Endothelial cell (in vitro differentiated cells): ENCODE measurements around the gene SAMD5. TPM values are rescaled to one million over a fixed set of nuclear protein-coding genes. Genes with fewer than 3 reads are reported as not detected.
"Not testable (repeated sequence)": the region's sequence is repeated elsewhere in the genome, so short reads cannot be mapped to it uniquely, and the experiment has no call there.

Experiments used
- DNase-seq: peaks from one replicate; pipeline ENCODE4 v3.0.0; 2021; ENCODE audit warnings: low spot score
- H3K27ac Mint-ChIP-seq: one replicate; pipeline ENCODE4 v1.8.0; 2021; ENCODE audit warnings: mixed read lengths, inconsistent platforms; ENCODE audit not compliant: unreplicated experiment
- H3K27me3 Mint-ChIP-seq: one replicate; pipeline ENCODE4 v1.8.0; 2021; ENCODE audit warnings: mild to moderate bottlenecking, moderate library complexity, mixed read lengths, inconsistent platforms; ENCODE audit not compliant: unreplicated experiment
- H3K36me3 Mint-ChIP-seq: one replicate; pipeline ENCODE4 v1.8.0; 2021; ENCODE audit warnings: mild to moderate bottlenecking, low read depth, mixed read lengths, inconsistent platforms; ENCODE audit not compliant: unreplicated experiment
- H3K4me1 Mint-ChIP-seq: one replicate; pipeline ENCODE4 v1.8.0; 2021; ENCODE audit warnings: mild to moderate bottlenecking, mixed read lengths, inconsistent platforms; ENCODE audit not compliant: unreplicated experiment
- H3K4me3 Mint-ChIP-seq: one replicate; pipeline ENCODE4 v1.8.0; 2021; ENCODE audit warnings: mild to moderate bottlenecking, mixed read lengths, inconsistent platforms; ENCODE audit not compliant: unreplicated experiment
- H3K9me3 Mint-ChIP-seq: one replicate; pipeline ENCODE4 v1.8.0; 2021; ENCODE audit warnings: mixed read lengths, inconsistent platforms; ENCODE audit not compliant: unreplicated experiment
- total RNA-seq: library from RNA; stranded (reverse); fragmentation: NEBNext Ultra II Directional; extraction: Animal tissue kit (Norgen Biotek cat#: 25700); gene quantifications from one replicate; pipeline ENCODE4 v1.2.1, GENCODE V29; 2021; ENCODE audit not compliant: unreplicated experiment
- TF ChIP-seq, protein P1 (sequence below): fragments of 200-600 bp; sonication (generic); IDR thresholded peaks from one replicate; pipeline ENCODE4 v1.5.0; 2021; ENCODE audit warnings: antibody characterized with exemption; ENCODE audit not compliant: unreplicated experiment

Gene SAMD5
- total RNA-seq, 1 donor from 2014 or later, result 4.7 TPM

DNA sequence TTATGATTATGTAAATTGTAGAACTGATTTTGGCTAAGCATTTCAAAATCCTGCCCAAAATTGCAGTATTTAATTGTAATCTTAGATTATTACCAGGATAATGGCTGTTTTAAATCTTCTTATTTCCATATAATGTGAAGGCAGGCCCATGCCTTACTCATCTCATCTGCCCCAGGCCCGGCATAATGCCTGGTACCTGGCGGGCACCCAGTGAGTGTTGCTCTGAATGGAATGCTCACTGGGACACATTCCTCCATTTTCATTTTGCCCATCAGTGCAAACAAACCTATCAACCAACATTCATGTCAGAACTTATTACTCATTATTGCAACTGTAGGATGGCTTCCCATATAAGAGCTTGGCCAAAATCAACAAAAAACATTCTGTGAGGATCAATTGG lies 22.8 kb downstream of the SAMD5 start:
- Mint-ChIP-seq H3K4me3 (no peak overlapping the region), H3K9me3 (no peaks in the 10 kb centered on the region), H3K4me1 (peaks cover 3% of the 10 kb centered on the region), H3K27me3 (peaks cover 2% of the 10 kb centered on the region), H3K36me3 (no peaks in the 10 kb centered on the region), H3K27ac (no peak overlapping the region)
- TF ChIP-seq, protein P1, sequence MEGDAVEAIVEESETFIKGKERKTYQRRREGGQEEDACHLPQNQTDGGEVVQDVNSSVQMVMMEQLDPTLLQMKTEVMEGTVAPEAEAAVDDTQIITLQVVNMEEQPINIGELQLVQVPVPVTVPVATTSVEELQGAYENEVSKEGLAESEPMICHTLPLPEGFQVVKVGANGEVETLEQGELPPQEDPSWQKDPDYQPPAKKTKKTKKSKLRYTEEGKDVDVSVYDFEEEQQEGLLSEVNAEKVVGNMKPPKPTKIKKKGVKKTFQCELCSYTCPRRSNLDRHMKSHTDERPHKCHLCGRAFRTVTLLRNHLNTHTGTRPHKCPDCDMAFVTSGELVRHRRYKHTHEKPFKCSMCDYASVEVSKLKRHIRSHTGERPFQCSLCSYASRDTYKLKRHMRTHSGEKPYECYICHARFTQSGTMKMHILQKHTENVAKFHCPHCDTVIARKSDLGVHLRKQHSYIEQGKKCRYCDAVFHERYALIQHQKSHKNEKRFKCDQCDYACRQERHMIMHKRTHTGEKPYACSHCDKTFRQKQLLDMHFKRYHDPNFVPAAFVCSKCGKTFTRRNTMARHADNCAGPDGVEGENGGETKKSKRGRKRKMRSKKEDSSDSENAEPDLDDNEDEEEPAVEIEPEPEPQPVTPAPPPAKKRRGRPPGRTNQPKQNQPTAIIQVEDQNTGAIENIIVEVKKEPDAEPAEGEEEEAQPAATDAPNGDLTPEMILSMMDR, result no peak
- DNase-seq, result no peak

GRCh38 chr6:147534116-147534860 lies 25.8 kb downstream of the SAMD5 start:
- H3K27me3 Mint-ChIP-seq, result peaks cover 4% of the 10 kb centered on the region
- TF ChIP-seq, protein P1, result no peak
- peaks cover 3% of the 10 kb centered on the region for H3K4me1 Mint-ChIP-seq
- H3K36me3 Mint-ChIP-seq, result no peaks in the 10 kb centered on the region
- no peaks in the 10 kb centered on the region for H3K9me3 Mint-ChIP-seq
- no peak overlapping the region for H3K4me3 Mint-ChIP-seq
- H3K27ac Mint-ChIP-seq, result no peak overlapping the region
- no peak for DNase-seq

DNA sequence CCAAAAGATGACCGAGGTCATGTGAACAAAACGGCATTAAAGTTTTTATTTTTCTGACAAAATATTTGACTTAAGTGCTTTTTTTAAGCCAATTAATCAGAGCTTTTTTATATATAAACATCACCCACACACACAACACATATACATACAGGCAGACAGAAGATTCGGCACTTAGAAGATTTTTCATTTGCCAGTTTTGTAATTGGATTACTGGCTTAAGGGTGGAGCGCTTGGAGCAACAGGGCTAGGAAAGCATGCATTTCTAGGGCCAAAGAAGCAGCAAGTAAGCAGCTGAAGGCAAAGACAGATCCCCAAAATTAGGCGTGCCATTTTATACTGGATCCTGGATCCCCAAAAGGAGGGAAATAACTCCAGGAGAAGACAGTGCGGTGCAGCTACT lies 30.3 kb downstream of the SAMD5 start:
- Mint-ChIP-seq H3K4me1 (no peaks in the 10 kb centered on the region), H3K27me3 (peaks cover 2% of the 10 kb centered on the region), H3K36me3 (peaks cover 6% of the 10 kb centered on the region), H3K9me3 (no peaks in the 10 kb centered on the region), H3K27ac (no peak overlapping the region), H3K4me3 (no peak overlapping the region)
- DNase-seq, result no peak
- TF ChIP-seq, protein P1, result no peak

GRCh38 chr6:147540075-147540474 lies 31.6 kb downstream of the SAMD5 start:
- Mint-ChIP-seq H3K36me3 (peaks cover 6% of the 10 kb centered on the region), H3K4me1 (no peaks in the 10 kb centered on the region), H3K4me3 (no peak overlapping the region), H3K27ac (no peak overlapping the region), H3K9me3 (no peaks in the 10 kb centered on the region), H3K27me3 (peaks cover 2% of the 10 kb centered on the region)
- TF ChIP-seq, protein P1, result no peak
- no peak for DNase-seq

- H3K9me3 Mint-ChIP-seq, H3K36me3 Mint-ChIP-seq, H3K27ac Mint-ChIP-seq, H3K4me1 Mint-ChIP-seq, H3K27me3 Mint-ChIP-seq, H3K4me3 Mint-ChIP-seq, DNase-seq: not testable (repeated sequence)
Observed at GRCh38 chr6:147542436-147542835, 33.9 kb downstream of the SAMD5 start.
